Measurements from ENCODE around the gene COX7A2L.

The COX7A2L gene

GRCh38 chr2:42328923-42329322 is 32.1 kb downstream of the COX7A2L start:
- in situ Hi-C loops (cut with MboI; ENCODE audit: low pct_unique_long_range_greater_than_20kb, low sequenced_read_pairs), result loop anchor here (25.0 kb wide), 1 partner anchor 242 kb away; no protein-coding TSS in a partner anchor
- DNase-seq, result no peak

GRCh38 chr2:42328148-42328833 is 32.7 kb downstream of the COX7A2L start:
- in situ Hi-C loops (cut with MboI; ENCODE audit: low pct_unique_long_range_greater_than_20kb, low sequenced_read_pairs), result loop anchor here (25.0 kb wide), 1 partner anchor 241 kb away; no protein-coding TSS in a partner anchor
- DNase-seq, result peak; percentile 51

GRCh38 chr2:42327125-42327524 is 33.9 kb downstream of the COX7A2L start:
- in situ Hi-C loops (cut with MboI; ENCODE audit: low pct_unique_long_range_greater_than_20kb, low sequenced_read_pairs), result loop anchor here (25.0 kb wide), 1 partner anchor 240 kb away; no protein-coding TSS in a partner anchor

GRCh38 chr2:42325609-42326008 is 35.4 kb downstream of the COX7A2L start:
- in situ Hi-C loops (cut with MboI; ENCODE audit: low pct_unique_long_range_greater_than_20kb, low sequenced_read_pairs), result loop anchor here (25.0 kb wide), 1 partner anchor 238 kb away; no protein-coding TSS in a partner anchor

More at GRCh38 chr2:42327125-42327524, 33.9 kb downstream of the COX7A2L start:
- no peak for DNase-seq

GRCh38 chr2:42324949-42325348 is 36.1 kb downstream of the COX7A2L start:
- no peak for DNase-seq
- in situ Hi-C loops (cut with MboI; ENCODE audit: low pct_unique_long_range_greater_than_20kb, low sequenced_read_pairs), result loop anchor here (25.0 kb wide), 2 partner anchors 238 to 463 kb away; no protein-coding TSS in a partner anchor

More at GRCh38 chr2:42325609-42326008, 35.4 kb downstream of the COX7A2L start:
- no peak for DNase-seq

- in situ Hi-C loops (cut with MboI; ENCODE audit: low pct_unique_long_range_greater_than_20kb, low sequenced_read_pairs), result loop anchor here (25.0 kb wide), 1 partner anchor 462 kb away; no protein-coding TSS in a partner anchor
- no peak for DNase-seq
Observed at GRCh38 chr2:42324244-42324643, 36.8 kb downstream of the COX7A2L start.

GRCh38 chr2:42321452-42322064 is 39.5 kb downstream of the COX7A2L start:
- no peak for DNase-seq
- in situ Hi-C loops (cut with MboI; ENCODE audit: low pct_unique_long_range_greater_than_20kb, low sequenced_read_pairs), result loop anchor here (25.0 kb wide), 1 partner anchor 459 kb away; no protein-coding TSS in a partner anchor

GRCh38 chr2:42319265-42319664 is 41.8 kb downstream of the COX7A2L start:
- no peak for DNase-seq
- in situ Hi-C loops (cut with MboI; ENCODE audit: low pct_unique_long_range_greater_than_20kb, low sequenced_read_pairs), result loop anchor here (25.0 kb wide), 1 partner anchor 457 kb away; no protein-coding TSS in a partner anchor

GRCh38 chr2:42317945-42318344 is 43.1 kb downstream of the COX7A2L start:
- DNase-seq, result no peak
- in situ Hi-C loops (cut with MboI; ENCODE audit: low pct_unique_long_range_greater_than_20kb, low sequenced_read_pairs), result loop anchor here (25.0 kb wide), 1 partner anchor 456 kb away; no protein-coding TSS in a partner anchor

GRCh38 chr2:42317486-42317885 is 43.5 kb downstream of the COX7A2L start:
- no peak for DNase-seq
- in situ Hi-C loops (cut with MboI; ENCODE audit: low pct_unique_long_range_greater_than_20kb, low sequenced_read_pairs), result loop anchor here (25.0 kb wide), 1 partner anchor 455 kb away; no protein-coding TSS in a partner anchor

- in situ Hi-C loops (cut with MboI; ENCODE audit: low pct_unique_long_range_greater_than_20kb, low sequenced_read_pairs), result loop anchor here (25.0 kb wide), 1 partner anchor 455 kb away; no protein-coding TSS in a partner anchor
- no peak for DNase-seq
Observed at GRCh38 chr2:42316910-42317309, 44.1 kb downstream of the COX7A2L start.

- in situ Hi-C loops (cut with MboI; ENCODE audit: low pct_unique_long_range_greater_than_20kb, low sequenced_read_pairs), result loop anchor here (25.0 kb wide), 1 partner anchor 454 kb away; no protein-coding TSS in a partner anchor
- no peak for DNase-seq
Observed at GRCh38 chr2:42315844-42316470, 45.1 kb downstream of the COX7A2L start.

- DNase-seq, result peak; percentile 12
- in situ Hi-C loops (cut with MboI; ENCODE audit: low pct_unique_long_range_greater_than_20kb, low sequenced_read_pairs), result loop anchor here (25.0 kb wide), 1 partner anchor 453 kb away; no protein-coding TSS in a partner anchor
Observed at GRCh38 chr2:42314892-42315468, 46.0 kb downstream of the COX7A2L start.

GRCh38 chr2:42312106-42312505 is 48.9 kb downstream of the COX7A2L start:
- DNase-seq, result no peak
- in situ Hi-C loops (cut with MboI; ENCODE audit: low pct_unique_long_range_greater_than_20kb, low sequenced_read_pairs), result loop anchor here (25.0 kb wide), 1 partner anchor 450 kb away; no protein-coding TSS in a partner anchor

- in situ Hi-C loops (cut with MboI; ENCODE audit: low pct_unique_long_range_greater_than_20kb, low sequenced_read_pairs), result loop anchor here (25.0 kb wide), 1 partner anchor 448 kb away; no protein-coding TSS in a partner anchor
- DNase-seq, result no peak
Observed at GRCh38 chr2:42310007-42310515, 51.0 kb downstream of the COX7A2L start.

- in situ Hi-C loops (cut with MboI; ENCODE audit: low pct_unique_long_range_greater_than_20kb, low sequenced_read_pairs), result loop anchor here (25.0 kb wide), 1 partner anchor 447 kb away; no protein-coding TSS in a partner anchor
- no peak for DNase-seq
Observed at GRCh38 chr2:42309366-42309765, 51.7 kb downstream of the COX7A2L start.

- no peak for DNase-seq
- in situ Hi-C loops (cut with MboI; ENCODE audit: low pct_unique_long_range_greater_than_20kb, low sequenced_read_pairs), result loop anchor here (25.0 kb wide), 1 partner anchor 445 kb away; no protein-coding TSS in a partner anchor
Observed at GRCh38 chr2:42307180-42307579, 53.8 kb downstream of the COX7A2L start.

GRCh38 chr2:42304059-42304713 is 56.8 kb downstream of the COX7A2L start:
- DNase-seq, result no peak
- in situ Hi-C loops (cut with MboI; ENCODE audit: low pct_unique_long_range_greater_than_20kb, low sequenced_read_pairs), result loop anchor here (25.0 kb wide), 1 partner anchor 442 kb away; no protein-coding TSS in a partner anchor

All from KBM-7 (cell line).